BLaER1 treated with 17β-estradiol and CSF1 and Interleukin-3, amounts not matched to agents 10 nM and 100 nM (cell line): Measurements from ENCODE around the gene DCST1.

Experiments used
- H3K27ac ChIP-seq, 11 experiments: shearing (Covaris generic); formaldehyde crosslinking; 2 replicates each; pipeline ENCODE4 v1.8.1; 2022
- H3K27me3 ChIP-seq, 11 experiments: shearing (Covaris generic); formaldehyde crosslinking; 2 replicates each; pipeline ENCODE4 v1.8.1; 2022
- H3K36me3 ChIP-seq, 11 experiments: shearing (Covaris generic); formaldehyde crosslinking; 2 replicates each; pipeline ENCODE4 v1.8.1; 2022
- H3K4me1 ChIP-seq, 10 experiments: shearing (Covaris generic); formaldehyde crosslinking; 2 replicates each; pipeline ENCODE4 v1.8.1; 2022
- H3K4me2 ChIP-seq, 11 experiments: shearing (Covaris generic); formaldehyde crosslinking; 2 replicates each; pipeline ENCODE4 v1.8.1; 2022
- H3K4me3 ChIP-seq, 10 experiments: shearing (Covaris generic); formaldehyde crosslinking; 2 replicates each; pipeline ENCODE4 v1.8.1; 2022
- H3K9ac ChIP-seq, 11 experiments: shearing (Covaris generic); formaldehyde crosslinking; 2 replicates each; pipeline ENCODE4 v1.8.1; 2022
- H3K9me3 ChIP-seq, 11 experiments: shearing (Covaris generic); formaldehyde crosslinking; replicated peaks in 1 of 11; 2 replicates each; pipeline ENCODE4 v1.8.1; 2022
- H4K20me1 ChIP-seq, 11 experiments: shearing (Covaris generic); formaldehyde crosslinking; 2 replicates each; pipeline ENCODE4 v1.8.1; 2022
- Cebpa-rat ChIP-seq, 11 experiments: shearing (Covaris generic); IDR thresholded peaks; 2 replicates each; pipeline ENCODE4 v1.8.1; 2022

The DCST1 gene

GRCh38 chr1:155009221-155009711, 24.4 kb upstream of the DCST1 start:
- H3K4me1 ChIP-seq: peaks cover 95 to 100% (median 100%) of the 10 kb centered on the region in 10 experiments
- H3K9me3 ChIP-seq: no peaks in the 10 kb centered on the region
- peaks cover 0 to 20% (median 3%) of the 10 kb centered on the region in 11 experiments; a peak in 13 of 22 replicates for H3K36me3 ChIP-seq
- peak overlapping the region in 8 of 10 experiments; percentile 15 to 99 (median 62); a peak in 16 of 20 replicates for H3K4me3 ChIP-seq
- peak overlapping the region; percentile 44 to 97 (median 75); a peak in 19 of 22 replicates for H3K9ac ChIP-seq
- H3K4me2 ChIP-seq: peak overlapping the region; percentile 95 to 100 (median 98)
- H4K20me1 ChIP-seq: peaks cover 0 to 21% (median 0%) of the 10 kb centered on the region in 11 experiments; a peak in 8 of 22 replicates
- no peaks in the 10 kb centered on the region for H3K27me3 ChIP-seq
- no peak for TF ChIP-seq Cebpa-rat (IDR thresholded peaks at IDR 0.05)
- peak overlapping the region in 10 of 11 experiments; percentile 70 to 93 (median 86); a peak in 20 of 22 replicates for H3K27ac ChIP-seq

- Histone ChIP-seq H3K4me3 (peak overlapping the region in 9 of 10 experiments; percentile 1 to 99 (median 51); a peak in 16 of 20 replicates), H3K4me1 (peaks cover 95 to 100% (median 100%) of the 10 kb centered on the region in 10 experiments), H3K9ac (peak overlapping the region; percentile 9 to 97 (median 72); a peak in 18 of 22 replicates), H3K4me2 (peak overlapping the region; percentile 95 to 100 (median 98)), H3K27ac (peak overlapping the region; percentile 43 to 93 (median 86); a peak in 21 of 22 replicates), H3K9me3 (no peaks in the 10 kb centered on the region), H4K20me1 (peaks cover 0 to 25% (median 3%) of the 10 kb centered on the region in 11 experiments; a peak in 8 of 22 replicates), H3K27me3 (no peaks in the 10 kb centered on the region), H3K36me3 (peaks cover 3 to 25% (median 8%) of the 10 kb centered on the region in 11 experiments; a peak in 17 of 22 replicates)
- TF ChIP-seq Cebpa-rat (IDR thresholded peaks at IDR 0.05): no peak
Measured at GRCh38 chr1:155009742-155010141, 23.9 kb upstream of the DCST1 start.

- Histone ChIP-seq H3K4me1 (peaks cover 95 to 100% (median 100%) of the 10 kb centered on the region in 10 experiments), H3K27me3 (no peaks in the 10 kb centered on the region), H3K4me2 (peak overlapping the region; percentile 95 to 100 (median 98)), H3K36me3 (peaks cover 9 to 31% (median 14%) of the 10 kb centered on the region in 11 experiments; a peak in 17 of 22 replicates), H3K9me3 (no peaks in the 10 kb centered on the region), H3K27ac (peak overlapping the region; percentile 44 to 93 (median 86)), H3K9ac (peak overlapping the region; percentile 41 to 97 (median 72); a peak in 20 of 22 replicates), H4K20me1 (peaks cover 0 to 32% (median 9%) of the 10 kb centered on the region in 11 experiments; a peak in 8 of 22 replicates), H3K4me3 (peak overlapping the region in 9 of 10 experiments; percentile 1 to 99 (median 51); a peak in 17 of 20 replicates)
- no peak for TF ChIP-seq Cebpa-rat (IDR thresholded peaks at IDR 0.05)
Measured at GRCh38 chr1:155010211-155010918, 23.3 kb upstream of the DCST1 start.

- Histone ChIP-seq H3K36me3 (peaks cover 12 to 37% (median 18%) of the 10 kb centered on the region in 11 experiments; a peak in 17 of 22 replicates), H3K4me1 (peaks cover 95 to 100% (median 100%) of the 10 kb centered on the region in 10 experiments), H3K27ac (peak overlapping the region; percentile 44 to 93 (median 86); a peak in 21 of 22 replicates), H3K9ac (peak overlapping the region; percentile 41 to 97 (median 72); a peak in 21 of 22 replicates), H4K20me1 (peaks cover 0 to 38% (median 15%) of the 10 kb centered on the region in 11 experiments; a peak in 8 of 22 replicates), H3K9me3 (no peaks in the 10 kb centered on the region), H3K27me3 (no peaks in the 10 kb centered on the region), H3K4me3 (peak overlapping the region in 8 of 10 experiments; percentile 1 to 99 (median 54); a peak in 15 of 20 replicates), H3K4me2 (peak overlapping the region; percentile 95 to 100 (median 98))
- TF ChIP-seq Cebpa-rat (IDR thresholded peaks at IDR 0.05): no peak
Measured at GRCh38 chr1:155011004-155011416, 22.6 kb upstream of the DCST1 start.

- Histone ChIP-seq H3K4me2 (peak overlapping the region; percentile 95 to 100 (median 98)), H3K9ac (peak overlapping the region; percentile 41 to 97 (median 72); a peak in 18 of 22 replicates), H3K36me3 (peaks cover 12 to 43% (median 18%) of the 10 kb centered on the region in 11 experiments; a peak in 17 of 22 replicates), H3K4me3 (peak overlapping the region in 6 of 10 experiments; percentile 1 to 99 (median 62); a peak in 12 of 20 replicates), H3K27ac (peak overlapping the region; percentile 44 to 93 (median 86); a peak in 20 of 22 replicates), H3K4me1 (peaks cover 95 to 100% (median 100%) of the 10 kb centered on the region in 10 experiments), H3K27me3 (no peaks in the 10 kb centered on the region), H4K20me1 (peaks cover 0 to 43% (median 20%) of the 10 kb centered on the region in 11 experiments; a peak in 11 of 22 replicates), H3K9me3 (no peaks in the 10 kb centered on the region)
- no peak for TF ChIP-seq Cebpa-rat (IDR thresholded peaks at IDR 0.05)
Measured at GRCh38 chr1:155011437-155012025, 22.1 kb upstream of the DCST1 start.

- no peak for TF ChIP-seq Cebpa-rat (IDR thresholded peaks at IDR 0.05)
- H4K20me1 ChIP-seq: peaks cover 0 to 48% (median 19%) of the 10 kb centered on the region in 11 experiments; a peak in 11 of 22 replicates
- H3K4me1 ChIP-seq: peaks cover 95 to 100% (median 100%) of the 10 kb centered on the region in 10 experiments
- peaks cover 12 to 48% (median 18%) of the 10 kb centered on the region in 11 experiments; a peak in 17 of 22 replicates for H3K36me3 ChIP-seq
- peak overlapping the region in 7 of 11 experiments; percentile 16 to 97 (median 37); a peak in 8 of 22 replicates for H3K9ac ChIP-seq
- peak overlapping the region; percentile 95 to 100 (median 98) for H3K4me2 ChIP-seq
- peak overlapping the region in 3 of 10 experiments; percentile 18 to 96 (median 68); a peak in 4 of 20 replicates for H3K4me3 ChIP-seq
- no peaks in the 10 kb centered on the region for H3K27me3 ChIP-seq
- H3K9me3 ChIP-seq: no peaks in the 10 kb centered on the region
- H3K27ac ChIP-seq: peak overlapping the region in 9 of 11 experiments; percentile 24 to 93 (median 87); a peak in 18 of 22 replicates
Measured at GRCh38 chr1:155012026-155012546, 21.5 kb upstream of the DCST1 start.

- H3K4me2 ChIP-seq: peak overlapping the region; percentile 95 to 100 (median 98)
Measured at GRCh38 chr1:155012776-155013602, 20.6 kb upstream of the DCST1 start.

More at GRCh38 chr1:155012776-155013602, 20.6 kb upstream of the DCST1 start:
- peaks cover 12 to 48% (median 18%) of the 10 kb centered on the region in 11 experiments; a peak in 17 of 22 replicates for H3K36me3 ChIP-seq
- peak overlapping the region in 10 of 11 experiments; percentile 3 to 93 (median 69); a peak in 15 of 22 replicates for H3K27ac ChIP-seq
- no peak for TF ChIP-seq Cebpa-rat (IDR thresholded peaks at IDR 0.05)
- H3K4me3 ChIP-seq: peak overlapping the region in 2 of 10 experiments; percentile 18 to 96; a peak in 3 of 20 replicates
- H4K20me1 ChIP-seq: peaks cover 0 to 52% (median 11%) of the 10 kb centered on the region in 11 experiments; a peak in 11 of 22 replicates
- peaks cover 92 to 100% (median 99%) of the 10 kb centered on the region in 10 experiments for H3K4me1 ChIP-seq
- peak overlapping the region in 6 of 11 experiments; percentile 13 to 97 (median 30); a peak in 10 of 22 replicates for H3K9ac ChIP-seq
- H3K9me3 ChIP-seq: no peaks in the 10 kb centered on the region
- H3K27me3 ChIP-seq: no peaks in the 10 kb centered on the region
